Caco-2 (cell line): Measurements from ENCODE around the gene ELL. TPM values are rescaled to one million over a fixed set of nuclear protein-coding genes. Genes with fewer than 3 reads are reported as not detected.
A peak's percentile ranks its signal among the peaks of the same experiment; 100 is the strongest.

ENCODE experiments used
- BruUV-seq: library from RNA; stranded (reverse); fragments of 400-500 nt; replicated peaks from 2 replicates; lab custom pipeline; 2021; lab: Mats Ljungman, UMichigan
- CTCF ChIA-PET: fragments of 300-600 bp; sonication (Branson Sonifier 250); formaldehyde crosslinking; loops from one replicate; lab custom pipeline; 2022; ENCODE audit warnings: antibody characterized with exemption; lab: Charles Lee
- POLR2A ChIA-PET: fragments of 300-600 bp; sonication (Branson Sonifier 250); formaldehyde crosslinking; loops from one replicate; lab custom pipeline; 2022; ENCODE audit warnings: antibody characterized with exemption; lab: Charles Lee
- DNase-seq, 2 experiments: peaks; one replicate each; pipeline versions ENCODE4 v3.0.0 to v3.0.0-alpha.2; 2020 to 2022
- H3K27me3 ChIP-seq: replicated peaks from 2 replicates; pipeline ENCODE4 v1.6.0; 2011; ENCODE audit warnings: low read length; ENCODE audit not compliant: control insufficient read depth, insufficient read depth
- H3K36me3 ChIP-seq: 2 replicates; pipeline ENCODE4 v1.5.1; 2011; ENCODE audit warnings: low read length; ENCODE audit not compliant: control insufficient read depth, insufficient read depth
- H3K4me1 ChIP-seq: fragments of 250-450 bp; sonication (Bioruptor Pico); 2 replicates; pipeline ENCODE4 v1.5.1; 2020; ENCODE audit warnings: mild to moderate bottlenecking
- H3K4me3 ChIP-seq: 2 replicates; pipeline ENCODE4 v1.5.1; 2011; ENCODE audit warnings: low read depth, mild to moderate bottlenecking, control low read depth, low read length
- H3K9me3 ChIP-seq: fragments of 250-450 bp; sonication (Bioruptor Pico); 2 replicates; pipeline ENCODE4 v1.5.1; 2020; ENCODE audit warnings: mild to moderate bottlenecking, moderate library complexity
- H3K27ac Mint-ChIP-seq: one replicate; pipeline ENCODE4 v1.8.0; 2022; ENCODE audit warnings: mixed read lengths; ENCODE audit not compliant: unreplicated experiment
- H3K27me3 Mint-ChIP-seq: one replicate; pipeline ENCODE4 v1.8.0; 2022; ENCODE audit warnings: mixed read lengths; ENCODE audit not compliant: insufficient read depth, unreplicated experiment
- H3K36me3 Mint-ChIP-seq: one replicate; pipeline ENCODE4 v1.8.0; 2022; ENCODE audit warnings: mild to moderate bottlenecking, mixed read lengths; ENCODE audit not compliant: insufficient read depth, unreplicated experiment
- H3K4me1 Mint-ChIP-seq: one replicate; pipeline ENCODE4 v1.8.0; 2022; ENCODE audit warnings: low read depth, mixed read lengths; ENCODE audit not compliant: unreplicated experiment
- H3K4me3 Mint-ChIP-seq: one replicate; pipeline ENCODE4 v1.8.0; 2022; ENCODE audit warnings: mild to moderate bottlenecking, moderate library complexity, mixed read lengths; ENCODE audit not compliant: unreplicated experiment
- H3K9me3 Mint-ChIP-seq: one replicate; pipeline ENCODE4 v1.8.0; 2022; ENCODE audit warnings: mixed read lengths; ENCODE audit not compliant: unreplicated experiment
- intact Hi-C: fragments of 100-400 bp; cut with micrococcal nuclease; formaldehyde crosslinking; loops from one replicate; pipeline ENCODE4 v1.10.0; 2022; ENCODE audit not compliant: unreplicated experiment
- total RNA-seq: library from RNA; stranded (reverse); gene quantifications from 2 replicates; pipeline ENCODE4 v1.2.3, GENCODE V29; 2022
- TF ChIP-seq, protein P1 (sequence below), 2 experiments: fragments of 200-600 bp in 1 of 2; IDR thresholded peaks; 1 replicate in 1 of 2; 2 replicates in 1 of 2; pipeline versions ENCODE4 v1.5.1 to v1.8.0; 2011 to 2022; ENCODE audit warnings: antibody characterized with exemption in 1 of 2, control low read depth in 1 of 2, inconsistent platforms in 1 of 2, low read depth in 1 of 2, low read length in 1 of 2, mild to moderate bottlenecking in 1 of 2, moderate library complexity in 1 of 2; ENCODE audit not compliant: insufficient read depth in 1 of 2, severe bottlenecking in 1 of 2, unreplicated experiment in 1 of 2

The ELL gene
- total RNA-seq, 1 experiment from 2014 or later = 12.1 TPM

DNA sequence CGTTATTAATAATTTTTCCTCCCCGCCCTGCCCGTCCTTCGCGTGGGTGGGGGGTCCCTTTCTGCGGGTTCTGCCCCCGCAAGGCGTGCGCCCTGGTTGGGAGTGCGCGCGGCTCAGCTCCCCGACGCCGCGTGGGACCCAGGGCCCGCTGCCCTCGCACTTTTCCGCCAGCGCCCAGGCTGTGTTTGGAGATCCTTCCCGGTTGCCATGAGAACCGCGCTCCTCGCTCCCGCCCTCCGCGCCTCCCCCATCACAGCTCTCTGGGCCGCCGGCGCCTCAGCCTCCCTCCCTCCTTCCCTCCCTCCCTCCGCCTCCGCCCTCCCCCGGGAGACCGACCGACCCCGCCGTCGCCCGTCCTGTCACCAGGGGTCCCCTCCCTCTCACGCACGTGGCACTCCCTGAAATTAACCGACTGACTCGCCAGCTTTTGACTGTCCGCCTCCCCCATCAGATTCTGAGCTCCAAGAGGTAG, 105.1 kb downstream of the ELL start:
- H3K27me3 Mint-ChIP-seq = no peaks in the 10 kb centered on the region
- TF ChIP-seq, protein P1, sequence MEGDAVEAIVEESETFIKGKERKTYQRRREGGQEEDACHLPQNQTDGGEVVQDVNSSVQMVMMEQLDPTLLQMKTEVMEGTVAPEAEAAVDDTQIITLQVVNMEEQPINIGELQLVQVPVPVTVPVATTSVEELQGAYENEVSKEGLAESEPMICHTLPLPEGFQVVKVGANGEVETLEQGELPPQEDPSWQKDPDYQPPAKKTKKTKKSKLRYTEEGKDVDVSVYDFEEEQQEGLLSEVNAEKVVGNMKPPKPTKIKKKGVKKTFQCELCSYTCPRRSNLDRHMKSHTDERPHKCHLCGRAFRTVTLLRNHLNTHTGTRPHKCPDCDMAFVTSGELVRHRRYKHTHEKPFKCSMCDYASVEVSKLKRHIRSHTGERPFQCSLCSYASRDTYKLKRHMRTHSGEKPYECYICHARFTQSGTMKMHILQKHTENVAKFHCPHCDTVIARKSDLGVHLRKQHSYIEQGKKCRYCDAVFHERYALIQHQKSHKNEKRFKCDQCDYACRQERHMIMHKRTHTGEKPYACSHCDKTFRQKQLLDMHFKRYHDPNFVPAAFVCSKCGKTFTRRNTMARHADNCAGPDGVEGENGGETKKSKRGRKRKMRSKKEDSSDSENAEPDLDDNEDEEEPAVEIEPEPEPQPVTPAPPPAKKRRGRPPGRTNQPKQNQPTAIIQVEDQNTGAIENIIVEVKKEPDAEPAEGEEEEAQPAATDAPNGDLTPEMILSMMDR (IDR thresholded peaks at IDR 0.05; ENCODE audit: insufficient read depth in 1 of 2, low read depth in 1 of 2, low read length in 1 of 2, severe bottlenecking in 1 of 2, unreplicated experiment in 1 of 2) = no peak
- no TSS peak for BruUV-seq
- POLR2A ChIA-PET = interaction anchor here (0.5 to 4.0 kb wide), 9 partner anchors 15 to 192 kb away, joined by 3 to 32 read pairs (median 4); partner anchors contain the start of genes JUND and LSM4
- CTCF ChIA-PET = interaction anchor here (0.7 to 1.8 kb wide), 8 partner anchors 15 to 139 kb away, joined by 3 to 11 read pairs (median 4); partner anchors contain the start of gene GDF15
- H3K27me3 ChIP-seq = no peaks in the 10 kb centered on the region
- no peaks in the 10 kb centered on the region for H3K4me1 Mint-ChIP-seq
- DNase-seq = peak; percentile 87 to 88
- H3K4me1 ChIP-seq = peaks cover 33% of the 10 kb centered on the region
- H3K36me3 ChIP-seq = no peaks in the 10 kb centered on the region
- H3K4me3 Mint-ChIP-seq = peak overlapping the region; percentile 89
- peaks cover 18% of the 10 kb centered on the region for H3K36me3 Mint-ChIP-seq
- H3K27ac Mint-ChIP-seq = peak overlapping the region; percentile 91
- no peaks in the 10 kb centered on the region for H3K9me3 ChIP-seq
- no peaks in the 10 kb centered on the region for H3K9me3 Mint-ChIP-seq
- intact Hi-C loops = no loop called here
- peak overlapping the region; percentile 57 for H3K4me3 ChIP-seq

DNA sequence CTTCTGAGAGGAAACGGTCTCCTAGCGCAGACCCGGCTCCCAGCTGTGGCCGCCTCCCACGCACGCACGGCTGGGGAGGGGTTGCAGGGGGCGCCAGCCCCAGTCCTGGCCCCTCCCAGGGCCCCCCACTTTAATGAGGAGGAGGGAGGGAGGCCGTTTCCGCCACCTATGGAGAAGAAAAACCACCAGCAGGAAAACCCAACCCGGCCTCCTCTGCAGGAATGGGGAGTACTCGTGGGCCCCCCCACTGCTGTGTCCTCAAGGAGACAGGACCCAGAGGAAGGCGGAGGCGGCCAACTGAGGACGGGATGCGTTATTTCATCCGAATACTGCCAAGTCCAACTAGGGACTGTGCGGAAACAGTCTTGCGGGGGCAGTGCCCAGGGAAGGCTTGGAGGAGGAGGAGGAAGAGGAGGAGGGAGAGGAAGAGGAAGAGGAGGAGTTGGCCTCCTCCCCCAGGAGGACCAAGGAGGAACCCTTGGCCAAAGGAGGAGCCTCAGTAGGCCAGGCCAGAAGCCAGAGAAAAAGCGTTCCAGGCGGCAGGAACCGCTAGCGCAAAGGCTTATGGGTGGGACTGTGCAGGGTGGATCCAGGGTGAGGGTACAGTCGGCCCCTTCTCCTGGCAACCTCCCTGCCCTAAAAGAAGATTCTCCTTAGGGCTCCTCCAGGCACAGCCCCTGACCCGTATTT, 106.5 kb downstream of the ELL start:
- peak overlapping the region; percentile 19 for H3K4me3 Mint-ChIP-seq

More for the DNA sequence above, 106.5 kb downstream of the ELL start:
- CTCF ChIA-PET = interaction anchor here (0.6 to 1.0 kb wide), 2 partner anchors 14 to 30 kb away, joined by 3 to 5 read pairs; partner anchors contain the start of gene GDF15
- H3K27ac Mint-ChIP-seq = peak overlapping the region; percentile 34
- TF ChIP-seq, protein P1 (IDR thresholded peaks at IDR 0.05; ENCODE audit: insufficient read depth in 1 of 2, low read depth in 1 of 2, low read length in 1 of 2, severe bottlenecking in 1 of 2, unreplicated experiment in 1 of 2) = no peak
- DNase-seq = no peak
- POLR2A ChIA-PET = no interaction called here
- peaks cover 16% of the 10 kb centered on the region for H3K36me3 Mint-ChIP-seq
- no peaks in the 10 kb centered on the region for H3K9me3 Mint-ChIP-seq
- H3K4me1 Mint-ChIP-seq = peaks cover 3% of the 10 kb centered on the region
- Histone ChIP-seq H3K9me3 (no peaks in the 10 kb centered on the region), H3K4me1 (peaks cover 23% of the 10 kb centered on the region), H3K27me3 (no peaks in the 10 kb centered on the region), H3K36me3 (no peaks in the 10 kb centered on the region), H3K4me3 (no peak overlapping the region)
- intact Hi-C loops = no loop called here
- H3K27me3 Mint-ChIP-seq = no peaks in the 10 kb centered on the region
- no TSS peak for BruUV-seq
